ENCODE results near the gene NCOA7. TPM values are rescaled to one million over a fixed set of nuclear protein-coding genes. Genes with fewer than 3 reads are reported as not detected.
A peak's percentile ranks its signal among the peaks of the same experiment; 100 is the strongest.

NCOA7 gene
- total and polyA plus RNA-seq, 11 donors, result 3.8 to 23.1 (median 8.2) TPM

GRCh38 chr6:125957391-125957693 lies 166.6 kb downstream of the NCOA7 start:
- DNase-seq (no peak), ATAC-seq (no peak)
- WGBS, 4 donors, result 2 to 5% (median 5%) methylated on average over 3 of the region's 3 CpGs
- Histone ChIP-seq H3K27me3 (no peaks in the 10 kb centered on the region), H3K27ac (peak overlapping the region; percentile 67 to 97 (median 91)), H3K4me3 (peak overlapping the region; percentile 71 to 94 (median 85)), H3K4me1 (peaks cover 0 to 32% (median 22%) of the 10 kb centered on the region in 12 donors), H3K36me3 (peaks cover 0 to 5% (median 0%) of the 10 kb centered on the region in 9 donors), H3K9me3 (no peaks in the 10 kb centered on the region)
- TF ChIP-seq POLR2A (IDR thresholded peaks at IDR 0.05), result no peak
- TF ChIP-seq CTCF (IDR thresholded peaks at IDR 0.05), result no peak
- intact Hi-C loops (cut with DNase I), result loop anchor here (2.0 to 10.0 kb wide), 14 partner anchors 35 to 653 kb away; partner anchors contain the start of genes HDDC2 (in 2 of the 10) and NCOA7 (in 2 of the 10)

- DNase-seq, result no peak
- Histone ChIP-seq H3K4me3 (peak overlapping the region; percentile 71 to 94 (median 85)), H3K27me3 (no peaks in the 10 kb centered on the region), H3K27ac (peak overlapping the region in 8 of 12 donors; percentile 90 to 97 (median 93)), H3K9me3 (no peaks in the 10 kb centered on the region), H3K36me3 (peaks cover 0 to 5% (median 0%) of the 10 kb centered on the region in 9 donors), H3K4me1 (peaks cover 0 to 32% (median 22%) of the 10 kb centered on the region in 12 donors)
- intact Hi-C loops (cut with DNase I), result loop anchor here (2.0 to 10.0 kb wide), 14 partner anchors 36 to 653 kb away; partner anchors contain the start of genes HDDC2 (in 2 of the 10) and NCOA7 (in 2 of the 10)
- 41 to 51% (median 45%) methylated on average over 4 of the region's 4 CpGs for WGBS, 4 donors
- ATAC-seq, result peak in 1 of 4 donors; percentile 35
- TF ChIP-seq POLR2A (IDR thresholded peaks at IDR 0.05), result no peak
- no peak for TF ChIP-seq CTCF (IDR thresholded peaks at IDR 0.05)
Observed at GRCh38 chr6:125957845-125958244, 167.1 kb downstream of the NCOA7 start.

- Histone ChIP-seq H3K36me3 (peaks cover 0 to 5% (median 0%) of the 10 kb centered on the region in 9 donors), H3K27me3 (no peaks in the 10 kb centered on the region), H3K27ac (no peak overlapping the region), H3K9me3 (no peaks in the 10 kb centered on the region), H3K4me1 (peaks cover 0 to 32% (median 23%) of the 10 kb centered on the region in 12 donors), H3K4me3 (no peak overlapping the region)
- WGBS, 4 donors, result 89 to 92% (median 91%) methylated on average over 4 of the region's 4 CpGs
- intact Hi-C loops (cut with DNase I), result loop anchor here in 9 of 10 donors (5.0 to 10.0 kb wide), 11 partner anchors 37 to 654 kb away; partner anchors contain the start of genes HDDC2 (in 2 of the 9) and NCOA7 (in 1 of the 9)
- DNase-seq (no peak), ATAC-seq (no peak)
- TF ChIP-seq POLR2A (IDR thresholded peaks at IDR 0.05) (no peak), CTCF (IDR thresholded peaks at IDR 0.05) (no peak)
Observed at GRCh38 chr6:125959041-125959440, 168.3 kb downstream of the NCOA7 start.

- Histone ChIP-seq H3K27me3 (no peaks in the 10 kb centered on the region), H3K4me1 (peaks cover 0 to 29% (median 19%) of the 10 kb centered on the region in 12 donors), H3K27ac (no peak overlapping the region), H3K9me3 (no peaks in the 10 kb centered on the region), H3K36me3 (peaks cover 0 to 5% (median 0%) of the 10 kb centered on the region in 9 donors), H3K4me3 (no peak overlapping the region)
- intact Hi-C loops (cut with DNase I), result loop anchor here in 2 of 10 donors (10.0 kb wide), 2 partner anchors 86 to 96 kb away; no protein-coding TSS in a partner anchor
- WGBS, 4 donors, result 89 to 98% (median 93%) methylated on average over 3 of the region's 3 CpGs
- DNase-seq, result no peak
- no peak for ATAC-seq
- TF ChIP-seq POLR2A (IDR thresholded peaks at IDR 0.05), result no peak
Observed at GRCh38 chr6:125961117-125961516, 170.4 kb downstream of the NCOA7 start.

All from heart left ventricle (tissue), 16 donors.